Activated naive CD4-positive, alpha-beta T cell treated with Interleukin-2 at 50 U/mL for 16 hours (primary cell): Measurements from ENCODE around the gene IFT81.
"Not testable (repeated sequence)": the region's sequence is repeated elsewhere in the genome, so short reads cannot be mapped to it uniquely, and the experiment has no call there.

ENCODE experiments used
- DNase-seq: peaks from one replicate; pipeline ENCODE4 v3.0.0-alpha.2; 2020

The IFT81 gene

GRCh38 chr12:110247340-110248095 lies 123.4 kb downstream of the IFT81 start:
- no peak for DNase-seq

- no peak for DNase-seq
These were observed 123.9 kb downstream of the IFT81 start for GRCh38 chr12:110248096-110248447.

GRCh38 chr12:110249105-110249504 lies 124.9 kb downstream of the IFT81 start:
- no peak for DNase-seq

GRCh38 chr12:110249716-110250225 lies 125.6 kb downstream of the IFT81 start:
- no peak for DNase-seq

- no peak for DNase-seq
These were observed 127.2 kb downstream of the IFT81 start for GRCh38 chr12:110251381-110251780.

GRCh38 chr12:110252716-110253115 lies 128.6 kb downstream of the IFT81 start:
- no peak for DNase-seq

GRCh38 chr12:110253176-110253575 lies 129.0 kb downstream of the IFT81 start:
- no peak for DNase-seq

GRCh38 chr12:110254971-110255540 lies 130.9 kb downstream of the IFT81 start:
- no peak for DNase-seq

- DNase-seq, result not testable (repeated sequence)
These were observed 131.8 kb downstream of the IFT81 start for GRCh38 chr12:110255890-110256456.

- DNase-seq, result no peak
These were observed 132.7 kb downstream of the IFT81 start for GRCh38 chr12:110256780-110257431.

- no peak for DNase-seq
These were observed 134.3 kb downstream of the IFT81 start for GRCh38 chr12:110258466-110258865.

GRCh38 chr12:110262442-110263388 lies 138.6 kb downstream of the IFT81 start:
- no peak for DNase-seq

GRCh38 chr12:110266381-110266960 lies 142.3 kb downstream of the IFT81 start:
- DNase-seq, result no peak

- no peak for DNase-seq
These were observed 142.9 kb downstream of the IFT81 start for GRCh38 chr12:110266980-110267620.
